Endothelial cell of umbilical vein (primary cell): ENCODE measurements around the gene CERS5. TPM values are rescaled to one million over a fixed set of nuclear protein-coding genes. Genes with fewer than 3 reads are reported as not detected.

Experiments
- BruUV-seq: library from RNA; stranded (reverse); fragments of 400-500 nt; replicated peaks from 2 replicates; lab custom pipeline; 2021; lab: Mats Ljungman, UMichigan
- CTCF ChIA-PET: fragments of 300-600, 350-600 bp; sonication (Branson Sonifier 250); formaldehyde crosslinking; loops from one replicate; lab custom pipeline; 2021; ENCODE audit warnings: antibody characterized with exemption, inconsistent platforms; lab: Charles Lee
- POLR2A ChIA-PET: fragments of 300-600, 350-600 bp; sonication (Branson Sonifier 250); formaldehyde crosslinking; loops from one replicate; lab custom pipeline; 2021; ENCODE audit warnings: antibody characterized with exemption, inconsistent platforms; lab: Charles Lee
- DNase-seq: peaks from one replicate; pipeline ENCODE4 v3.0.0-alpha.2; 2011; ENCODE audit warnings: low read depth, low spot score
- FAIRE-seq: peaks from 2 replicates; lab custom pipeline; 2011; peaks lifted over from hg19 to GRCh38; lab: Jason Lieb, UNC
- H2AFZ ChIP-seq: 2 replicates; pipeline ENCODE4 v1.6.0; 2012; ENCODE audit warnings: low read depth, low read length, control low read depth, inconsistent platforms
- H3K27ac ChIP-seq: 2 replicates; pipeline ENCODE4 v1.5.1; 2011; ENCODE audit warnings: low read depth, mild to moderate bottlenecking, control low read depth, low read length, moderate library complexity; ENCODE audit not compliant: insufficient read depth
- H3K27me3 ChIP-seq, 2 experiments: 2 replicates each; pipeline versions ENCODE4 v1.6.0 to v1.6.1; 2011; ENCODE audit warnings: low read length in 2 of 2, mixed read lengths in 1 of 2; ENCODE audit not compliant: control insufficient read depth in 2 of 2, insufficient read depth in 2 of 2
- H3K36me3 ChIP-seq, 2 experiments: 2 replicates in 1 of 2; 3 replicates in 1 of 2; pipeline ENCODE4 v1.5.1; 2011; ENCODE audit warnings: low read length in 2 of 2, mild to moderate bottlenecking in 1 of 2, moderate library complexity in 1 of 2; ENCODE audit not compliant: control insufficient read depth in 2 of 2, insufficient read depth in 2 of 2; ENCODE audit errors: extremely low read depth in 1 of 2
- H3K4me1 ChIP-seq: 3 replicates; pipeline ENCODE4 v1.5.1; 2011; ENCODE audit warnings: mild to moderate bottlenecking, low read length; ENCODE audit not compliant: control insufficient read depth, insufficient read depth; ENCODE audit errors: extremely low read depth
- H3K4me2 ChIP-seq: 2 replicates; pipeline ENCODE4 v1.6.1; 2011; ENCODE audit warnings: low read length, control low read depth, mixed read lengths; ENCODE audit not compliant: insufficient read depth
- H3K4me3 ChIP-seq, 3 experiments: fragments of 200-600 bp in 1 of 3; sonication (generic), shearing (Covaris generic) in 1 of 3; replicated peaks in 1 of 3; 2 replicates each; pipeline ENCODE4 v1.5.1; 2011 to 2016; ENCODE audit warnings: control low read depth in 3 of 3, low read length in 3 of 3, mild to moderate bottlenecking in 2 of 3, inconsistent platforms in 1 of 3, low read depth in 1 of 3, moderate library complexity in 1 of 3; ENCODE audit not compliant: insufficient read depth in 1 of 3
- H3K79me2 ChIP-seq: 2 replicates; pipeline ENCODE4 v1.6.0; 2012; ENCODE audit warnings: low read length, inconsistent platforms; ENCODE audit not compliant: control insufficient read depth, insufficient read depth
- H3K9ac ChIP-seq: replicated peaks from 2 replicates; pipeline ENCODE3; 2011; ENCODE audit warnings: low read length, control low read depth; ENCODE audit not compliant: insufficient read depth; ENCODE audit errors: extremely low read depth
- H3K9me1 ChIP-seq: replicated peaks from 3 replicates; pipeline ENCODE4 v1.6.0; 2011; ENCODE audit warnings: mild to moderate bottlenecking, low read length; ENCODE audit not compliant: control insufficient read depth, insufficient read depth; ENCODE audit errors: extremely low read depth
- H3K9me3 ChIP-seq: replicated peaks from 2 replicates; pipeline ENCODE4 v1.5.1; 2012; ENCODE audit warnings: low read length, inconsistent platforms; ENCODE audit not compliant: control insufficient read depth, insufficient read depth
- H4K20me1 ChIP-seq: replicated peaks from 2 replicates; pipeline ENCODE3; 2011; ENCODE audit warnings: mild to moderate bottlenecking, low read length; ENCODE audit not compliant: control insufficient read depth, insufficient read depth; ENCODE audit errors: extremely low read depth
- CTCF ChIP-seq, 2 donors: IDR thresholded peaks; 1 replicate in 1 of 2; 2 replicates in 1 of 2; pipeline ENCODE4 v1.5.1; 2011; ENCODE audit warnings: low read length in 2 of 2, mild to moderate bottlenecking in 2 of 2, moderate library complexity in 2 of 2, control low read depth in 1 of 2, inconsistent platforms in 1 of 2, low read depth in 1 of 2; ENCODE audit not compliant: insufficient read depth in 1 of 2; ENCODE audit errors: extremely low read depth in 1 of 2
- EZH2 ChIP-seq: IDR thresholded peaks from 2 replicates; pipeline ENCODE4 v1.6.1; 2012; ENCODE audit warnings: borderline replicate concordance, low read depth, mild to moderate bottlenecking, moderate library complexity, low read length, inconsistent platforms; ENCODE audit not compliant: severe bottlenecking
- FOS ChIP-seq: IDR thresholded peaks from 2 replicates; pipeline ENCODE4 v1.6.1; 2011; ENCODE audit warnings: mild to moderate bottlenecking, low read length, moderate library complexity, borderline replicate concordance; ENCODE audit not compliant: insufficient read depth
- GATA2 ChIP-seq: IDR thresholded peaks from 2 replicates; pipeline ENCODE4 v1.7.0; 2011; ENCODE audit warnings: low read depth, mild to moderate bottlenecking, moderate library complexity, mixed read lengths, low read length; ENCODE audit not compliant: insufficient read length, insufficient read depth
- JUN ChIP-seq: IDR thresholded peaks from 2 replicates; pipeline ENCODE4 v1.6.1; 2011; ENCODE audit warnings: borderline replicate concordance, low read depth; ENCODE audit not compliant: insufficient read length, insufficient read depth
- MYC ChIP-seq: IDR thresholded peaks from one replicate; pipeline ENCODE4 v1.6.1; 2011; ENCODE audit warnings: mild to moderate bottlenecking, low read depth, low read length
- POLR2A ChIP-seq: IDR thresholded peaks from 2 replicates; pipeline ENCODE4 v1.6.1; 2012; ENCODE audit warnings: low read depth, mild to moderate bottlenecking, control low read depth, low read length
- POLR2AphosphoS5 ChIP-seq: IDR thresholded peaks from 2 replicates; pipeline ENCODE4 v1.6.1; 2012; ENCODE audit warnings: low read depth, mild to moderate bottlenecking, control low read depth, low read length, moderate library complexity; ENCODE audit not compliant: insufficient read depth
- dilution Hi-C: fragments of 300-500 bp; cut with MboI; formaldehyde crosslinking; loops from one replicate; pipeline ENCODE4 v1.15.0; 2019; ENCODE audit warnings: low sequenced_read_pairs; ENCODE audit not compliant: extremely low pct_ligation_motif_present
- intact Hi-C: fragments of 100-400 bp; cut with micrococcal nuclease; formaldehyde crosslinking; loops from one replicate; pipeline ENCODE4 v1.10.0; 2022
- polyA plus RNA-seq, 4 experiments: library from polyadenylated mRNA; depleted of rRNA in 3 of 4; stranded (reverse) in 3 of 4; unstranded in 1 of 4; fragments of >200 nt; gene quantifications; 2 replicates each; pipeline versions ENCODE4 v1.2.1 to v1.2.3, GENCODE V29; 2011 to 2012; ENCODE audit warnings: missing spikeins in 1 of 4
- total RNA-seq: library from RNA; stranded (reverse); gene quantifications from 2 replicates; pipeline ENCODE4 v1.2.3, GENCODE V29; 2021
- TF ChIP-seq, protein P1 (sequence below): IDR thresholded peaks from 2 replicates; pipeline ENCODE4 v1.6.1; 2011; ENCODE audit not compliant: insufficient read depth, insufficient read length

Gene CERS5
- total and polyA plus RNA-seq, 2 donors (not counting 3 experiments of a cell fraction or from before 2014, with no cell fraction given) = 60.4 to 108 TPM

GRCh38 chr12:50082644-50083043 is 84.5 kb downstream of the CERS5 start:
- ChIA-PET CTCF (interaction anchor here (0.6 to 2.9 kb wide), 7 partner anchors 12 to 224 kb away, joined by 3 to 22 read pairs (median 3); no protein-coding TSS in a partner anchor), POLR2A (no interaction called here)
- TF ChIP-seq, protein P1, sequence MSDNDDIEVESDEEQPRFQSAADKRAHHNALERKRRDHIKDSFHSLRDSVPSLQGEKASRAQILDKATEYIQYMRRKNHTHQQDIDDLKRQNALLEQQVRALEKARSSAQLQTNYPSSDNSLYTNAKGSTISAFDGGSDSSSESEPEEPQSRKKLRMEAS = no peak
- TF ChIP-seq POLR2A (no peak), GATA2 (no peak), POLR2AphosphoS5 (no peak), JUN (no peak), EZH2 (no peak), CTCF (IDR thresholded peaks at IDR 0.05; ENCODE audit: extremely low read depth in 1 of 2, insufficient read depth in 1 of 2, low read depth in 1 of 2, low read length in 2 of 2) (no peak), MYC (no peak), FOS (no peak)
- Histone ChIP-seq H2AFZ (no peak overlapping the region), H3K9me1 (no peaks in the 10 kb centered on the region), H3K79me2 (peaks cover 10% of the 10 kb centered on the region), H3K4me1 (peaks cover 20% of the 10 kb centered on the region), H3K36me3 (peaks cover 6 to 9% of the 10 kb centered on the region in 2 experiments), H4K20me1 (no peaks in the 10 kb centered on the region), H3K4me2 (no peak overlapping the region), H3K27ac (no peak overlapping the region), H3K9ac (no peak overlapping the region), H3K4me3 (no peak overlapping the region), H3K9me3 (no peaks in the 10 kb centered on the region), H3K27me3 (no peaks in the 10 kb centered on the region)
- no TSS peak for BruUV-seq
- DNase-seq (no peak), FAIRE-seq (no peak)
- intact Hi-C loops (no loop called here), dilution Hi-C loops (no loop called here)
